ENCODE data around the gene PLPP7. TPM values are rescaled to one million over a fixed set of nuclear protein-coding genes. Genes with fewer than 3 reads are reported as not detected.
"Not testable (repeated sequence)": the region's sequence is repeated elsewhere in the genome, so short reads cannot be mapped to it uniquely, and the experiment has no call there.

Gene PLPP7
- total RNA-seq = 34.4 TPM

GRCh38 chr9:131289301-131290035, at the start of gene PLPP7:
TSS of gene PLPP7 (plus strand) at chr9:131289723. CDS start at chr9:131289998, 275 bp downstream.
- peaks cover 57 to 70% (median 69%) of the 10 kb centered on the region in 3 donors for H3K4me1 ChIP-seq (ENCODE audit: control insufficient read depth in 3 of 3, insufficient read depth in 3 of 3, low read length in 3 of 3)
- peak within 1 kb of the TSS; percentile 79 to 94 (median 92) for H3K4me3 ChIP-seq (ENCODE audit: low read length in 3 of 3)
- H3K9ac ChIP-seq (ENCODE audit: low read depth in 1 of 3, low read length in 3 of 3) = peak within 1 kb of the TSS; percentile 95 to 99 (median 97)
- no peaks in the 10 kb centered on the region for H3K9me3 ChIP-seq (ENCODE audit: control insufficient read depth in 3 of 3, low read length in 3 of 3)
- H3K36me3 ChIP-seq (ENCODE audit: control insufficient read depth in 3 of 3, insufficient read depth in 3 of 3, low read length in 3 of 3) = peaks cover 20 to 26% (median 24%) of the 10 kb centered on the region in 3 donors
- peak within 1 kb of the TSS; percentile 97 for H3K27ac ChIP-seq (ENCODE audit: low read depth, low read length)
- H3K27me3 ChIP-seq (ENCODE audit: control insufficient read depth in 3 of 3, insufficient read depth in 3 of 3, low read length in 3 of 3) = no peaks in the 10 kb centered on the region

GRCh38 chr9:131240047-131240921, 49.2 kb upstream of the PLPP7 start:
- H3K9me3 ChIP-seq (ENCODE audit: control insufficient read depth in 3 of 3, low read length in 3 of 3) = peaks cover 0 to 2% (median 0%) of the 10 kb centered on the region in 3 donors
- peaks cover 18 to 27% (median 24%) of the 10 kb centered on the region in 3 donors for H3K4me1 ChIP-seq (ENCODE audit: control insufficient read depth in 3 of 3, insufficient read depth in 3 of 3, low read length in 3 of 3)
- H3K27me3 ChIP-seq (ENCODE audit: control insufficient read depth in 3 of 3, insufficient read depth in 3 of 3, low read length in 3 of 3) = no peaks in the 10 kb centered on the region
- no peak overlapping the region for H3K9ac ChIP-seq (ENCODE audit: low read depth in 1 of 3, low read length in 3 of 3)
- no peaks in the 10 kb centered on the region for H3K36me3 ChIP-seq (ENCODE audit: control insufficient read depth in 3 of 3, insufficient read depth in 3 of 3, low read length in 3 of 3)
- H3K27ac ChIP-seq (ENCODE audit: low read depth, low read length) = no peak overlapping the region
- H3K4me3 ChIP-seq (ENCODE audit: low read length in 3 of 3) = no peak overlapping the region

- H3K9me3 ChIP-seq (ENCODE audit: control insufficient read depth in 3 of 3, low read length in 3 of 3); H3K4me1 ChIP-seq (ENCODE audit: control insufficient read depth in 3 of 3, insufficient read depth in 3 of 3, low read length in 3 of 3); H3K27me3 ChIP-seq (ENCODE audit: control insufficient read depth in 3 of 3, insufficient read depth in 3 of 3, low read length in 3 of 3); H3K4me3 ChIP-seq (ENCODE audit: low read length in 3 of 3); H3K9ac ChIP-seq (ENCODE audit: low read depth in 1 of 3, low read length in 3 of 3); H3K36me3 ChIP-seq (ENCODE audit: control insufficient read depth in 3 of 3, insufficient read depth in 3 of 3, low read length in 3 of 3); H3K27ac ChIP-seq (ENCODE audit: low read depth, low read length): not testable (repeated sequence)
These were observed 45.2 kb upstream of the PLPP7 start for GRCh38 chr9:131244331-131244730.

- Histone ChIP-seq H3K9ac (ENCODE audit: low read depth in 1 of 3, low read length in 3 of 3) (no peak overlapping the region), H3K9me3 (ENCODE audit: control insufficient read depth in 3 of 3, low read length in 3 of 3) (peaks cover 0 to 2% (median 0%) of the 10 kb centered on the region in 3 donors), H3K27me3 (ENCODE audit: control insufficient read depth in 3 of 3, insufficient read depth in 3 of 3, low read length in 3 of 3) (no peaks in the 10 kb centered on the region), H3K36me3 (ENCODE audit: control insufficient read depth in 3 of 3, insufficient read depth in 3 of 3, low read length in 3 of 3) (no peaks in the 10 kb centered on the region), H3K4me1 (ENCODE audit: control insufficient read depth in 3 of 3, insufficient read depth in 3 of 3, low read length in 3 of 3) (no peaks in the 10 kb centered on the region), H3K4me3 (ENCODE audit: low read length in 3 of 3) (no peak overlapping the region), H3K27ac (ENCODE audit: low read depth, low read length) (no peak overlapping the region)
These were observed 42.9 kb upstream of the PLPP7 start for GRCh38 chr9:131246618-131247017.

GRCh38 chr9:131252120-131252519, 37.4 kb upstream of the PLPP7 start:
- peaks cover 29 to 37% (median 31%) of the 10 kb centered on the region in 3 donors for H3K4me1 ChIP-seq (ENCODE audit: control insufficient read depth in 3 of 3, insufficient read depth in 3 of 3, low read length in 3 of 3)
- peak overlapping the region in 1 of 3 donors; percentile 16 for H3K9ac ChIP-seq (ENCODE audit: low read depth in 1 of 3, low read length in 3 of 3)
- no peak overlapping the region for H3K4me3 ChIP-seq (ENCODE audit: low read length in 3 of 3)
- no peaks in the 10 kb centered on the region for H3K9me3 ChIP-seq (ENCODE audit: control insufficient read depth in 3 of 3, low read length in 3 of 3)
- H3K27ac ChIP-seq (ENCODE audit: low read depth, low read length) = no peak overlapping the region
- H3K36me3 ChIP-seq (ENCODE audit: control insufficient read depth in 3 of 3, insufficient read depth in 3 of 3, low read length in 3 of 3) = no peaks in the 10 kb centered on the region
- H3K27me3 ChIP-seq (ENCODE audit: control insufficient read depth in 3 of 3, insufficient read depth in 3 of 3, low read length in 3 of 3) = no peaks in the 10 kb centered on the region

- no peaks in the 10 kb centered on the region for H3K9me3 ChIP-seq (ENCODE audit: control insufficient read depth in 3 of 3, low read length in 3 of 3)
- H3K4me3 ChIP-seq (ENCODE audit: low read length in 3 of 3) = peak overlapping the region in 1 of 3 donors; percentile 35
- peak overlapping the region in 2 of 3 donors; percentile 6 to 64 for H3K9ac ChIP-seq (ENCODE audit: low read depth in 1 of 3, low read length in 3 of 3)
- peaks cover 0 to 4% (median 4%) of the 10 kb centered on the region in 3 donors for H3K36me3 ChIP-seq (ENCODE audit: control insufficient read depth in 3 of 3, insufficient read depth in 3 of 3, low read length in 3 of 3)
- peaks cover 33 to 49% (median 42%) of the 10 kb centered on the region in 3 donors for H3K4me1 ChIP-seq (ENCODE audit: control insufficient read depth in 3 of 3, insufficient read depth in 3 of 3, low read length in 3 of 3)
- H3K27ac ChIP-seq (ENCODE audit: low read depth, low read length) = peak overlapping the region; percentile 84
- H3K27me3 ChIP-seq (ENCODE audit: control insufficient read depth in 3 of 3, insufficient read depth in 3 of 3, low read length in 3 of 3) = no peaks in the 10 kb centered on the region
These were observed 35.5 kb upstream of the PLPP7 start for GRCh38 chr9:131253891-131254491.

- peak overlapping the region; percentile 84 for H3K27ac ChIP-seq (ENCODE audit: low read depth, low read length)
- peak overlapping the region in 1 of 3 donors; percentile 6 for H3K9ac ChIP-seq (ENCODE audit: low read depth in 1 of 3, low read length in 3 of 3)
- peaks cover 5 to 9% (median 9%) of the 10 kb centered on the region in 3 donors for H3K36me3 ChIP-seq (ENCODE audit: control insufficient read depth in 3 of 3, insufficient read depth in 3 of 3, low read length in 3 of 3)
- H3K27me3 ChIP-seq (ENCODE audit: control insufficient read depth in 3 of 3, insufficient read depth in 3 of 3, low read length in 3 of 3) = no peaks in the 10 kb centered on the region
- peaks cover 33 to 49% (median 42%) of the 10 kb centered on the region in 3 donors for H3K4me1 ChIP-seq (ENCODE audit: control insufficient read depth in 3 of 3, insufficient read depth in 3 of 3, low read length in 3 of 3)
- H3K4me3 ChIP-seq (ENCODE audit: low read length in 3 of 3) = no peak overlapping the region
- H3K9me3 ChIP-seq (ENCODE audit: control insufficient read depth in 3 of 3, low read length in 3 of 3) = no peaks in the 10 kb centered on the region
These were observed 34.9 kb upstream of the PLPP7 start for GRCh38 chr9:131254626-131255025.

GRCh38 chr9:131255676-131256197, 33.8 kb upstream of the PLPP7 start:
- Histone ChIP-seq H3K4me1 (ENCODE audit: control insufficient read depth in 3 of 3, insufficient read depth in 3 of 3, low read length in 3 of 3) (peaks cover 33 to 49% (median 42%) of the 10 kb centered on the region in 3 donors), H3K27ac (ENCODE audit: low read depth, low read length) (peak overlapping the region; percentile 84), H3K9me3 (ENCODE audit: control insufficient read depth in 3 of 3, low read length in 3 of 3) (no peaks in the 10 kb centered on the region), H3K9ac (ENCODE audit: low read depth in 1 of 3, low read length in 3 of 3) (peak overlapping the region; percentile 53 to 70 (median 63)), H3K36me3 (ENCODE audit: control insufficient read depth in 3 of 3, insufficient read depth in 3 of 3, low read length in 3 of 3) (peaks cover 15 to 19% (median 19%) of the 10 kb centered on the region in 3 donors), H3K4me3 (ENCODE audit: low read length in 3 of 3) (peak overlapping the region; percentile 2 to 68 (median 30)), H3K27me3 (ENCODE audit: control insufficient read depth in 3 of 3, insufficient read depth in 3 of 3, low read length in 3 of 3) (no peaks in the 10 kb centered on the region)

GRCh38 chr9:131257266-131258025, 32.1 kb upstream of the PLPP7 start:
- peaks cover 22 to 28% (median 23%) of the 10 kb centered on the region in 3 donors for H3K36me3 ChIP-seq (ENCODE audit: control insufficient read depth in 3 of 3, insufficient read depth in 3 of 3, low read length in 3 of 3)
- H3K27ac ChIP-seq (ENCODE audit: low read depth, low read length) = no peak overlapping the region

More at GRCh38 chr9:131257266-131258025, 32.1 kb upstream of the PLPP7 start:
- Histone ChIP-seq H3K9ac (ENCODE audit: low read depth in 1 of 3, low read length in 3 of 3) (no peak overlapping the region), H3K4me3 (ENCODE audit: low read length in 3 of 3) (no peak overlapping the region), H3K9me3 (ENCODE audit: control insufficient read depth in 3 of 3, low read length in 3 of 3) (no peaks in the 10 kb centered on the region), H3K4me1 (ENCODE audit: control insufficient read depth in 3 of 3, insufficient read depth in 3 of 3, low read length in 3 of 3) (peaks cover 33 to 49% (median 42%) of the 10 kb centered on the region in 3 donors), H3K27me3 (ENCODE audit: control insufficient read depth in 3 of 3, insufficient read depth in 3 of 3, low read length in 3 of 3) (no peaks in the 10 kb centered on the region)
